OCI-LY7 (cell line): ENCODE data around the gene FAM13A. TPM values are rescaled to one million over a fixed set of nuclear protein-coding genes. Genes with fewer than 3 reads are reported as not detected.

Experiments used
- BruUV-seq: library from RNA; stranded (reverse); fragments of 400-500 nt; replicated peaks from 2 replicates; lab custom pipeline; 2021; lab: Mats Ljungman, UMichigan
- CTCF ChIA-PET: fragments of 300-600 bp; sonication (Branson Sonifier 250); formaldehyde crosslinking; loops from one replicate; lab custom pipeline; 2022; ENCODE audit warnings: antibody characterized with exemption; ENCODE audit not compliant: unreplicated experiment; lab: Charles Lee
- POLR2A ChIA-PET: fragments of 300-600 bp; sonication (Branson Sonifier 250); formaldehyde crosslinking; loops from one replicate; lab custom pipeline; 2022; ENCODE audit warnings: antibody characterized with exemption; lab: Charles Lee
- DNase-seq: peaks from one replicate; pipeline ENCODE4 v3.0.0-alpha.2; 2015; ENCODE audit warnings: low spot score
- H2AFZ ChIP-seq: fragments of 200-600 bp; sonication (generic), shearing (Covaris generic); 2 replicates; pipeline ENCODE4 v1.6.1; 2014; ENCODE audit warnings: mild to moderate bottlenecking, antibody characterized with exemption, low read length, moderate library complexity
- H3K27ac ChIP-seq: fragments of 200-600 bp; sonication (generic); 2 replicates; pipeline ENCODE4 v1.5.1; 2014; ENCODE audit warnings: mixed run types, low read depth, mild to moderate bottlenecking, moderate library complexity, low read length, inconsistent platforms; ENCODE audit not compliant: poor library complexity, severe bottlenecking
- H3K36me3 ChIP-seq: fragments of 200-600 bp; sonication (generic); 2 replicates; pipeline ENCODE4 v1.6.1; 2014; ENCODE audit warnings: mild to moderate bottlenecking, antibody characterized with exemption, low read length, moderate library complexity, mixed read lengths; ENCODE audit not compliant: insufficient read depth
- H3K4me1 ChIP-seq: fragments of 200-600 bp; sonication (generic); 2 replicates; pipeline ENCODE4 v1.5.1; 2014; ENCODE audit warnings: mild to moderate bottlenecking, low read length; ENCODE audit not compliant: insufficient read depth, poor library complexity, severe bottlenecking
- H3K4me2 ChIP-seq: fragments of 200-600 bp; sonication (generic); 2 replicates; pipeline ENCODE4 v1.6.1; 2014; ENCODE audit warnings: mild to moderate bottlenecking, low read length
- H3K4me3 ChIP-seq: fragments of 200-600 bp; sonication (generic); 2 replicates; pipeline ENCODE4 v1.5.1; 2014; ENCODE audit warnings: mild to moderate bottlenecking, low read depth, low read length; ENCODE audit not compliant: poor library complexity, severe bottlenecking
- H3K79me2 ChIP-seq: fragments of 200-600 bp; sonication (generic); 2 replicates; pipeline ENCODE4 v1.6.1; 2016; ENCODE audit warnings: low read depth, mild to moderate bottlenecking, low read length, moderate library complexity, mixed read lengths; ENCODE audit not compliant: insufficient read depth
- H3K9me2 ChIP-seq: fragments of 200-600 bp; sonication (generic); 2 replicates; pipeline ENCODE4 v1.6.1; 2016; ENCODE audit warnings: mild to moderate bottlenecking, low read length, mixed read lengths; ENCODE audit not compliant: insufficient read depth
- H3K9me3 ChIP-seq: fragments of 200-600 bp; sonication (generic); 2 replicates; pipeline ENCODE4 v1.6.1; 2014; ENCODE audit warnings: mild to moderate bottlenecking, mixed run types, low read length, mixed read lengths
- H4K20me1 ChIP-seq: fragments of 200-600 bp; sonication (generic); 2 replicates; pipeline ENCODE4 v1.6.1; 2014; ENCODE audit warnings: mild to moderate bottlenecking, antibody characterized with exemption, low read length, moderate library complexity, mixed read lengths; ENCODE audit not compliant: insufficient read depth
- EZH2phosphoT487 ChIP-seq: fragments of 200-600 bp; sonication (generic); IDR thresholded peaks from 2 replicates; pipeline ENCODE4 v1.6.1; 2018; ENCODE audit warnings: low read depth, borderline replicate concordance, mild to moderate bottlenecking, mixed run types, antibody characterized with exemption, low read length, moderate library complexity, mixed read lengths
- intact Hi-C: fragments of 100-400 bp; cut with micrococcal nuclease; formaldehyde crosslinking; loops from one replicate; pipeline ENCODE4 v1.10.0; 2022; ENCODE audit not compliant: unreplicated experiment
- total RNA-seq, 2 experiments: library from RNA; depleted of rRNA in 1 of 2; stranded (reverse); fragments of >200 nt in 1 of 2; shearing (Covaris generic) in 1 of 2; gene quantifications; 2 replicates each; pipeline ENCODE4 v1.2.3, GENCODE V29; 2014 to 2022
- TF ChIP-seq, protein P1 (sequence below): fragments of 200-600 bp; sonication (generic); conservative IDR thresholded peaks from 2 replicates; pipeline ENCODE4 v1.5.1; 2014; ENCODE audit warnings: mild to moderate bottlenecking, antibody characterized with exemption, low read length, moderate library complexity, mixed read lengths

Gene FAM13A
- total RNA-seq, 2 experiments from 2014 or later, result not detected

DNA sequence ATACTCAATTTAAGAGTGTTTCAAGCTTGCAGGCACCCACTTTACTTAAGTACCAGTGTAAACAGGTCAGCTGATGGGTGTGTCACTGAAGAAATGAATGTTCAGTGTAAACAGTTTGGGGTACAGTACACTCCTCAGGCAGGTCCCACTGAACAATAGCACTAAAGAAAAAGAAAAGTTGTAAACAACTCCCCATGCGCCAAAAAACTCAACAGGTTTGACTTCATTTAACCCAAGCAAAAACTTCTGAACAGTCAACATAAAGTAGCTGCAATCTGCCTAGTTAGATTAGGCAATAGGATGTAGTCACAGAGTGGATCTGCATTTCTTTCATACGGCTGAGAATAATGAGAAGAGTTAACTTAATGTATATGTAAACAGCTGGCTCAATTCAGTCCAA, 93.2 kb downstream of the FAM13A start:
- no TSS peak for BruUV-seq

DNA sequence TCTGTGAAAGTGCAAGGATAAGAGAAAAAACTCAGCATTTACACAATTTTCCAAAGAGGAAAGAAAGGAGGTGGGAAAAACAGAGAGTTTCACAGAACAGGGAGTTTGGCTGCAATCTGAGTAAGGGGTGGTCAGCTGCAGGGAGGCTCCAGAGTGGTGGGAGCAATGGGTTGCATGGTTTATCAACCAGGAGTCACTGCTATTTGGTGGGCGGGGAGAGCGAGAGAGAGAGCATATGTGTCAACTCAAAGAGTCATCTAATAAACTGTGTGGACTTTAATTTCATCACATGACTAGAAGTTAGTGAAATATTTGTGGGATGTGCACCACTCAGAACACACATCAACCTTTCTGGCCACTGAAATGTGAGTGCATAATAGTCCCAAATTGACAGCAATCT, 94.6 kb downstream of the FAM13A start:
- no TSS peak for BruUV-seq
- no peaks in the 10 kb centered on the region for H3K9me3 ChIP-seq
- H3K79me2 ChIP-seq, result no peaks in the 10 kb centered on the region
- no peak for DNase-seq
- H3K4me3 ChIP-seq, result no peak overlapping the region
- H3K9me2 ChIP-seq, result no peaks in the 10 kb centered on the region
- no peaks in the 10 kb centered on the region for H3K4me1 ChIP-seq
- intact Hi-C loops, result no loop called here
- H4K20me1 ChIP-seq, result no peaks in the 10 kb centered on the region
- no peak overlapping the region for H2AFZ ChIP-seq
- no peak overlapping the region for H3K27ac ChIP-seq
- POLR2A ChIA-PET, result interaction anchor here (0.7 kb wide), 1 partner anchor 64 kb away, joined by 3 read pairs; no protein-coding TSS in a partner anchor
- no peak overlapping the region for H3K4me2 ChIP-seq
- no peak for TF ChIP-seq EZH2phosphoT487
- TF ChIP-seq, protein P1, sequence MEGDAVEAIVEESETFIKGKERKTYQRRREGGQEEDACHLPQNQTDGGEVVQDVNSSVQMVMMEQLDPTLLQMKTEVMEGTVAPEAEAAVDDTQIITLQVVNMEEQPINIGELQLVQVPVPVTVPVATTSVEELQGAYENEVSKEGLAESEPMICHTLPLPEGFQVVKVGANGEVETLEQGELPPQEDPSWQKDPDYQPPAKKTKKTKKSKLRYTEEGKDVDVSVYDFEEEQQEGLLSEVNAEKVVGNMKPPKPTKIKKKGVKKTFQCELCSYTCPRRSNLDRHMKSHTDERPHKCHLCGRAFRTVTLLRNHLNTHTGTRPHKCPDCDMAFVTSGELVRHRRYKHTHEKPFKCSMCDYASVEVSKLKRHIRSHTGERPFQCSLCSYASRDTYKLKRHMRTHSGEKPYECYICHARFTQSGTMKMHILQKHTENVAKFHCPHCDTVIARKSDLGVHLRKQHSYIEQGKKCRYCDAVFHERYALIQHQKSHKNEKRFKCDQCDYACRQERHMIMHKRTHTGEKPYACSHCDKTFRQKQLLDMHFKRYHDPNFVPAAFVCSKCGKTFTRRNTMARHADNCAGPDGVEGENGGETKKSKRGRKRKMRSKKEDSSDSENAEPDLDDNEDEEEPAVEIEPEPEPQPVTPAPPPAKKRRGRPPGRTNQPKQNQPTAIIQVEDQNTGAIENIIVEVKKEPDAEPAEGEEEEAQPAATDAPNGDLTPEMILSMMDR, result no peak
- CTCF ChIA-PET, result no interaction called here
- no peaks in the 10 kb centered on the region for H3K36me3 ChIP-seq

More for the DNA sequence above, 93.2 kb downstream of the FAM13A start:
- Histone ChIP-seq H3K9me2 (no peaks in the 10 kb centered on the region), H3K4me3 (no peak overlapping the region), H3K4me2 (no peak overlapping the region), H3K27ac (no peak overlapping the region), H3K36me3 (no peaks in the 10 kb centered on the region), H3K4me1 (no peaks in the 10 kb centered on the region), H3K79me2 (no peaks in the 10 kb centered on the region), H3K9me3 (no peaks in the 10 kb centered on the region), H2AFZ (no peak overlapping the region), H4K20me1 (no peaks in the 10 kb centered on the region)
- POLR2A ChIA-PET, result interaction anchor here (0.6 kb wide), 1 partner anchor 19 kb away, joined by 3 read pairs; no protein-coding TSS in a partner anchor
- DNase-seq, result no peak
- intact Hi-C loops, result no loop called here
- CTCF ChIA-PET, result no interaction called here
- no peak for TF ChIP-seq EZH2phosphoT487
- TF ChIP-seq, protein P1, result no peak

- ChIA-PET POLR2A (interaction anchor here (0.6 to 0.7 kb wide), 2 partner anchors 194 to 924 kb away, joined by 3 to 4 read pairs; no protein-coding TSS in a partner anchor), CTCF (no interaction called here)
- H3K4me3 ChIP-seq, result no peak overlapping the region
- H4K20me1 ChIP-seq, result no peaks in the 10 kb centered on the region
- H3K27ac ChIP-seq, result no peak overlapping the region
- no peak for DNase-seq
- no peaks in the 10 kb centered on the region for H3K36me3 ChIP-seq
- intact Hi-C loops, result no loop called here
- H3K79me2 ChIP-seq, result no peaks in the 10 kb centered on the region
- TF ChIP-seq EZH2phosphoT487, result no peak
- TF ChIP-seq, protein P1, result no peak
- H3K4me1 ChIP-seq, result no peaks in the 10 kb centered on the region
- no peak overlapping the region for H3K4me2 ChIP-seq
- BruUV-seq, result no TSS peak
- no peaks in the 10 kb centered on the region for H3K9me3 ChIP-seq
- no peaks in the 10 kb centered on the region for H3K9me2 ChIP-seq
- H2AFZ ChIP-seq, result no peak overlapping the region
Measured at GRCh38 chr4:88960576-88960975, 96.4 kb downstream of the FAM13A start.
